GM21737 (cell line): ENCODE measurements around the gene LRP1B.
"Not testable (repeated sequence)": the region's sequence is repeated elsewhere in the genome, so short reads cannot be mapped to it uniquely, and the experiment has no call there.

Experiments used
- ATAC-seq: cut with Tn5 transposase; IDR thresholded peaks from one replicate; pipeline ENCODE4 v1.9.1; 2021; ENCODE audit warnings: mild to moderate bottlenecking, moderate library complexity; ENCODE audit not compliant: unreplicated experiment

Gene LRP1B

GRCh38 chr2:142104134-142104758 is 26.6 kb downstream of the LRP1B start:
- ATAC-seq, result no peak

- no peak for ATAC-seq
These were observed 29.8 kb downstream of the LRP1B start for GRCh38 chr2:142100970-142101369.

GRCh38 chr2:142100139-142100873 is 30.5 kb downstream of the LRP1B start:
- ATAC-seq, result no peak

GRCh38 chr2:142097711-142098110 is 33.1 kb downstream of the LRP1B start:
- no peak for ATAC-seq

GRCh38 chr2:142095647-142096046 is 35.2 kb downstream of the LRP1B start:
- ATAC-seq, result no peak

GRCh38 chr2:142094233-142094632 is 36.6 kb downstream of the LRP1B start:
- ATAC-seq, result no peak

GRCh38 chr2:142088058-142088568 is 42.7 kb downstream of the LRP1B start:
- no peak for ATAC-seq

- ATAC-seq, result not testable (repeated sequence)
These were observed 43.2 kb downstream of the LRP1B start for GRCh38 chr2:142087585-142087984.

- ATAC-seq, result no peak
These were observed 48.4 kb downstream of the LRP1B start for GRCh38 chr2:142082368-142082767.

- no peak for ATAC-seq
These were observed 54.5 kb downstream of the LRP1B start for GRCh38 chr2:142076317-142076716.

- no peak for ATAC-seq
These were observed 55.0 kb downstream of the LRP1B start for GRCh38 chr2:142075826-142076225.

GRCh38 chr2:142069251-142069888 is 61.4 kb downstream of the LRP1B start:
- no peak for ATAC-seq

- no peak for ATAC-seq
These were observed 65.1 kb downstream of the LRP1B start for GRCh38 chr2:142065700-142066099.

GRCh38 chr2:142065156-142065555 is 65.7 kb downstream of the LRP1B start:
- ATAC-seq, result no peak

GRCh38 chr2:142061733-142062132 is 69.1 kb downstream of the LRP1B start:
- ATAC-seq, result no peak

- no peak for ATAC-seq
These were observed 72.7 kb downstream of the LRP1B start for GRCh38 chr2:142058149-142058548.

- no peak for ATAC-seq
These were observed 74.0 kb downstream of the LRP1B start for GRCh38 chr2:142056784-142057183.

- ATAC-seq, result no peak
These were observed 78.5 kb downstream of the LRP1B start for GRCh38 chr2:142052220-142052863.

- ATAC-seq, result no peak
These were observed 82.2 kb downstream of the LRP1B start for GRCh38 chr2:142048581-142048980.

- ATAC-seq, result no peak
These were observed 85.2 kb downstream of the LRP1B start for GRCh38 chr2:142045641-142046040.

- ATAC-seq, result no peak
These were observed 86.6 kb downstream of the LRP1B start for GRCh38 chr2:142044197-142044596.
